CD4-positive, alpha-beta T cell treated with Interferon alpha-2 for 1 hour (primary cell): Measurements from ENCODE around the gene SH2B2.
"Not testable (repeated sequence)": the region's sequence is repeated elsewhere in the genome, so short reads cannot be mapped to it uniquely, and the experiment has no call there.

Experiments used
- DNase-seq, 2 donors: peaks; one replicate each; pipeline ENCODE4 v3.0.0-alpha.2; 2020 to 2022

The SH2B2 gene

GRCh38 chr7:102287111-102287980 is 678 bp downstream of the SH2B2 start:
- DNase-seq = no peak

GRCh38 chr7:102287981-102288278 is 1.3 kb downstream of the SH2B2 start:
- DNase-seq = no peak

- DNase-seq = no peak
Measured at GRCh38 chr7:102288285-102288930, 1.7 kb downstream of the SH2B2 start.

- DNase-seq = peak in 1 of 2 donors; percentile 24
Measured at GRCh38 chr7:102289057-102289456, 2.4 kb downstream of the SH2B2 start.

GRCh38 chr7:102291056-102291915 is 4.6 kb downstream of the SH2B2 start:
- DNase-seq = peak in 1 of 2 donors; percentile 29

GRCh38 chr7:102291916-102292267 is 5.2 kb downstream of the SH2B2 start:
- no peak for DNase-seq

- no peak for DNase-seq
Measured at GRCh38 chr7:102292813-102293798, 6.4 kb downstream of the SH2B2 start.

- DNase-seq = no peak
Measured at GRCh38 chr7:102294589-102294988, 7.9 kb downstream of the SH2B2 start.

- no peak for DNase-seq
Measured at GRCh38 chr7:102295346-102296178, 8.9 kb downstream of the SH2B2 start.

GRCh38 chr7:102296179-102296438 is 9.4 kb downstream of the SH2B2 start:
- no peak for DNase-seq

GRCh38 chr7:102296514-102296913 is 9.8 kb downstream of the SH2B2 start:
- no peak for DNase-seq

- no peak for DNase-seq
Measured at GRCh38 chr7:102297487-102298218, 11.0 kb downstream of the SH2B2 start.

GRCh38 chr7:102300643-102301221 is 14.1 kb downstream of the SH2B2 start:
- DNase-seq = no peak

- not testable (repeated sequence) for DNase-seq
Measured at GRCh38 chr7:102301367-102301766, 14.7 kb downstream of the SH2B2 start.

- no peak for DNase-seq
Measured at GRCh38 chr7:102302025-102302424, 15.4 kb downstream of the SH2B2 start.

GRCh38 chr7:102303669-102304422 is 17.2 kb downstream of the SH2B2 start:
- DNase-seq = no peak

- no peak for DNase-seq
Measured at GRCh38 chr7:102304668-102305067, 18.0 kb downstream of the SH2B2 start.

GRCh38 chr7:102305414-102306268 is 19.0 kb downstream of the SH2B2 start:
- DNase-seq = peak in 1 of 2 donors; percentile 16
